ENCODE results near the gene COBL.

COBL gene

DNA sequence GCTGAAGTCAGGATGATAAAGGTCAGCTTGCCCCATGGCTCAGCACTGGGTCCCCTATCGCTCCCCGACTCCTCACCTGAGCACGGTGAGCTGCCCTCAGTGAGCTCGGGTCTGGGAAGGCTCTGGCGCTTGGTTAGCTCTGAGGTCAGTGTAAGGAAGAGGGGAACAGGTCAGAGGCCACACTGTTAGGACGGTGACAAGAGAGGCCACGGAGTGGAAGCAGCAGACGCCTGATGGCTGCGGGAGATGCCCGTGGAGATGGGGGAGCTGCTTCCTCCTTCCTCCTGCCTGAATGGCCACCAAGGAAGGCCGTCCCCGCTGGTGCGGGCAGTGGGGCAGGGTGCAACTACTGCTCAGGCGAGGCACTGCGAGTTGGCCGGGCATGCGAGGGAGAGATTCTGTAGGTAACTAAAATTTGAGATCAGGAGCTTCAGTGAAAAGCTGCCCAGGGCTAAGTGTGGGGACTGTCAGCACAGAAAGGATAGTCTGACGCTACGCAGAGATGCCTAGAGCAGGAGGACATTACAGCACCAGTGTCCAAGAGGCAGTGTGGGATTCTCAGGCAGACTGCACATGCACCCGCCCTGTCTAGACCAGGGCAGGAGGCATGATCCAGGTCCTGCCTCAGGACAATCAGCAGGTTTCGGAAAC lies 302.6 kb downstream of the COBL start:
- TF ChIP-seq, protein P1, sequence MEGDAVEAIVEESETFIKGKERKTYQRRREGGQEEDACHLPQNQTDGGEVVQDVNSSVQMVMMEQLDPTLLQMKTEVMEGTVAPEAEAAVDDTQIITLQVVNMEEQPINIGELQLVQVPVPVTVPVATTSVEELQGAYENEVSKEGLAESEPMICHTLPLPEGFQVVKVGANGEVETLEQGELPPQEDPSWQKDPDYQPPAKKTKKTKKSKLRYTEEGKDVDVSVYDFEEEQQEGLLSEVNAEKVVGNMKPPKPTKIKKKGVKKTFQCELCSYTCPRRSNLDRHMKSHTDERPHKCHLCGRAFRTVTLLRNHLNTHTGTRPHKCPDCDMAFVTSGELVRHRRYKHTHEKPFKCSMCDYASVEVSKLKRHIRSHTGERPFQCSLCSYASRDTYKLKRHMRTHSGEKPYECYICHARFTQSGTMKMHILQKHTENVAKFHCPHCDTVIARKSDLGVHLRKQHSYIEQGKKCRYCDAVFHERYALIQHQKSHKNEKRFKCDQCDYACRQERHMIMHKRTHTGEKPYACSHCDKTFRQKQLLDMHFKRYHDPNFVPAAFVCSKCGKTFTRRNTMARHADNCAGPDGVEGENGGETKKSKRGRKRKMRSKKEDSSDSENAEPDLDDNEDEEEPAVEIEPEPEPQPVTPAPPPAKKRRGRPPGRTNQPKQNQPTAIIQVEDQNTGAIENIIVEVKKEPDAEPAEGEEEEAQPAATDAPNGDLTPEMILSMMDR (IDR thresholded peaks at IDR 0.05; ENCODE audit: insufficient read depth, low read length, poor library complexity, severe bottlenecking) = no peak
- DNase-seq (ENCODE audit: extremely low read depth, insufficient read length) = no peak
- no peaks in the 10 kb centered on the region for H3K36me3 ChIP-seq (ENCODE audit: control insufficient read depth, insufficient read depth, low read length)
- H3K4me3 ChIP-seq (replicated peaks; ENCODE audit: low read depth, low read length) = no peak overlapping the region
- peaks cover 1% of the 10 kb centered on the region; the same call in 1 of the 2 replicates for H3K27me3 ChIP-seq (replicated peaks; ENCODE audit: control insufficient read depth, insufficient read depth, low read length)

DNA sequence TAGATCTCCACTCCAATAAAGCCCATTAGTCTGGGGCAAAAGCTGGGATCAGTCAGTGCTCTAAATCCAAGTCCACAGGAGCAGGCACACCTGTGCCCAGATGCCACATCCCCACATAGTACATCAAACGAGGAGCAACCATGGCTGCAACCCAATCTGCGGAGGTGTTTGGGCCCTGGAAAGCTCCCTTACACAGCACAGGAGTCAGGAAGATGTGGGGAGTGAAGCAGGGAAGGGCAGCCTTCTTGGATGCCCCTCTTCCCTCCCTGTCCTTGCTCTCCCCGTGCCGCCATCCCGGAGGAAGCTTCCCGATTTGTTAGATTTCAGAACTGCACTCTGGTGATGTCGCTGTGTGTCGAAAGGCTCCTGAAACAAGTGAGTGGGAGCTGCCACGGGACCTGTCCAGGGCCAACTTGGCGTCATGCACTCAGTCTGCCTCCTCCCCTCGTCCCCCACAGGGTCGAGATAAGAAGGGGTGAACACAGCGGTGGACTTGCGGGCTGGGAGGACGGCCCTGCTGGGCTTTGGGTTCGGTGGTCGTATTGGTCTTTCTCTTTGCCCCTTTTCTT lies 303.3 kb downstream of the COBL start:
- Histone ChIP-seq H3K4me3 (replicated peaks; ENCODE audit: low read depth, low read length) (no peak overlapping the region), H3K36me3 (ENCODE audit: control insufficient read depth, insufficient read depth, low read length) (no peaks in the 10 kb centered on the region), H3K27me3 (replicated peaks; ENCODE audit: control insufficient read depth, insufficient read depth, low read length) (peaks cover 1% of the 10 kb centered on the region; the same call in 1 of the 2 replicates)
- no peak for DNase-seq (ENCODE audit: extremely low read depth, insufficient read length)
- TF ChIP-seq, protein P1 (IDR thresholded peaks at IDR 0.05; ENCODE audit: insufficient read depth, low read length, poor library complexity, severe bottlenecking) = no peak

DNA sequence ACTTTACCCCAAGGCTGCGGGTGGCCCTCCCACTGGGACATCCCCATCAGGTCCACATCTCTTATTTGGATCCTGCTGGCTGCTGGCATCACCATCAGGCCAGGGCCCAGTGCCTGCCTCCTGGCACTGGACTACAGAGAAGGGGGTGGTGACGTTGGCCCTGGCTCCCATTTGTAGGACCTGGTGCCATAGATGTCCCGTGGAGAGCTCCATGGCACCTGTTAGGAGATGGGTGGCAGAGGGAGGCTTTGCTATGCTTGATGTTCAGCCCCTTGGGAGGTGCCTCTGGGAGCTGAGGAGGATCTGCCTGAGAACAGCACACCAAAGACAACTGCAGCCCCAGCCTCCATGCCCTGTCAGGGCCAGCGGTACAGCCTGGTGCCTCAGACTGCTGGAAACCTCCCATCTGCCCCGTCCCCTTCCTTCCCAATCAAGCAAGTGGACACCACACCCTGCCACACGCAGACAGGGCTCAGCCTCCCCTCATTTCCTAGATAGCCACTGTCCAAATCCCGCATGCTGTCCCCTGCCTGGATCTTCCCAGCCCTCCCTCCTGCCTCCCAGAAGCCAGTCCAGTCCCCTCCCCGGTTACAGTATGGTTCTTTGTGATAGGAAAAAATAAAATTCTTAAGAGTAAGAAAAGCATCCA lies 303.9 kb downstream of the COBL start:
- DNase-seq (ENCODE audit: extremely low read depth, insufficient read length) = no peak
- H3K27me3 ChIP-seq (replicated peaks; ENCODE audit: control insufficient read depth, insufficient read depth, low read length) = peaks cover 1% of the 10 kb centered on the region; the same call in 1 of the 2 replicates
- H3K36me3 ChIP-seq (ENCODE audit: control insufficient read depth, insufficient read depth, low read length) = no peaks in the 10 kb centered on the region
- no peak overlapping the region for H3K4me3 ChIP-seq (replicated peaks; ENCODE audit: low read depth, low read length)
- TF ChIP-seq, protein P1 (IDR thresholded peaks at IDR 0.05; ENCODE audit: insufficient read depth, low read length, poor library complexity, severe bottlenecking) = no peak

DNA sequence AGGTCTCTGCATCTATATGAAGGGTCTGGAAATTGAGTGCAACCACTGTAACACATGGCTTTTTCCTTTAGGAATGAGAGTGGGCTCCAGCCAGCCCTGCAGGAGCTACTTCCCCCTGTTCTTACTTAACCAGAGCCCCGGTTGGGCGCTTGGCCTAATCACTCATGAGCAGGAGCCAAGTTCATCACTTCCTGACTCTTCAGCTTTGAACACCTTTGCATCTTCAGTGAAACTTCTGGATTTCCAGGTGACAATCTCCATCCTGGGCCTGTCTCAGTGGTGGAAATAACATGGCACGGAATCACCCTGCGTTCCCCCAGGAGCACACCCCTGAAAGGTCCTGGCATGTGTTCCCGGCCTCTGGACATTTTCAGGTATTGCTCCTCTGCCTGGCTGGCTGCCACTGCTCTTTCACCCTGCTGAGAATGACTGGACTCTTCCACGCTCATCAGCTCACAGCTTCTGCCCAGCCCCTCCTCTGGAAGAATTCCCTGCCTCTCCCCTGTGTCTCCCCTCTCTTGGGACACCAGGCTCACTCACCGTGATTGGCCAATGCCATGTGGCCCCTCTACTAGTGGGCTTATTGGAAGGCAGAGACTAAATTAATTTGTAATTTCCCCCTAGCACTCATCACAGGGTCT lies 304.8 kb downstream of the COBL start:
- H3K4me3 ChIP-seq (replicated peaks; ENCODE audit: low read depth, low read length) = no peak overlapping the region
- H3K36me3 ChIP-seq (ENCODE audit: control insufficient read depth, insufficient read depth, low read length) = no peaks in the 10 kb centered on the region
- DNase-seq (ENCODE audit: extremely low read depth, insufficient read length) = no peak
- H3K27me3 ChIP-seq (replicated peaks; ENCODE audit: control insufficient read depth, insufficient read depth, low read length) = peaks cover 1% of the 10 kb centered on the region; the same call in 1 of the 2 replicates
- TF ChIP-seq, protein P1 (IDR thresholded peaks at IDR 0.05; ENCODE audit: insufficient read depth, low read length, poor library complexity, severe bottlenecking) = no peak

DNA sequence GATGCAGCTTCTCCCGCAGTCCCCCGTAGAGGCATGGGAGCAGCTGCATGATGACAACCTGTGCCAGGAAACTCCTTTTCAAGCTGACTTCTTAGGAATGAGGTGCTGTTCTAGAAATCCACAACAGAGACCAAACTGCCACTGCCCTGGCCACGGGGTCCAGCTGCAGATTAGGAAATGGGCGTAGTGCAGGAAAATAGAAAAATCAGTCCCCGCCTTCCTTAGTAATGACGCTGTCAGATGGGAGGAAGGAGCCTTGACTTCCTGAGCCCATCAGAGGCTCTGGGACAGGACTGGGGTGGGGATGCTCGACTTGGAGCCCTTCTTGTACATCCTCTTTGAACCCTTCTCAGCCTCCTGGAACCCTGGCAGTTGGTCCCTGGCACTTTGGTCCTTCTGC lies 306.1 kb downstream of the COBL start:
- TF ChIP-seq, protein P1 (IDR thresholded peaks at IDR 0.05; ENCODE audit: insufficient read depth, low read length, poor library complexity, severe bottlenecking) = no peak

More for the DNA sequence above, 306.1 kb downstream of the COBL start:
- no peak for DNase-seq (ENCODE audit: extremely low read depth, insufficient read length)
- no peak overlapping the region for H3K4me3 ChIP-seq (replicated peaks; ENCODE audit: low read depth, low read length)
- H3K27me3 ChIP-seq (replicated peaks; ENCODE audit: control insufficient read depth, insufficient read depth, low read length) = no peaks in the 10 kb centered on the region; the same call in 1 of the 2 replicates
- H3K36me3 ChIP-seq (ENCODE audit: control insufficient read depth, insufficient read depth, low read length) = no peaks in the 10 kb centered on the region

Measured in GM06990 (cell line).